Mucosa of rectum (tissue), 2 donors: Measurements from ENCODE around the gene ORMDL2.

Experiments used
- H3K27ac ChIP-seq, 2 donors: one replicate each; pipeline ENCODE4 v1.7.0; 2013; ENCODE audit warnings: inconsistent platforms in 2 of 2, low read depth in 2 of 2, low read length in 2 of 2
- H3K27me3 ChIP-seq, 2 donors: one replicate each; pipeline ENCODE4 v1.7.0; 2013; ENCODE audit warnings: low read length in 2 of 2; ENCODE audit not compliant: control insufficient read depth in 2 of 2, insufficient read depth in 2 of 2
- H3K36me3 ChIP-seq, 2 donors: one replicate each; pipeline ENCODE4 v1.7.0; 2013; ENCODE audit warnings: low read length in 2 of 2; ENCODE audit not compliant: control insufficient read depth in 2 of 2, insufficient read depth in 2 of 2
- H3K4me1 ChIP-seq, 2 donors: one replicate each; pipeline ENCODE4 v1.7.0; 2013; ENCODE audit warnings: low read length in 2 of 2, mild to moderate bottlenecking in 1 of 2; ENCODE audit not compliant: control insufficient read depth in 2 of 2, insufficient read depth in 2 of 2
- H3K4me3 ChIP-seq, 2 donors: one replicate each; pipeline ENCODE4 v1.7.0; 2013; ENCODE audit warnings: low read length in 2 of 2
- H3K9ac ChIP-seq, 2 donors: one replicate each; pipeline ENCODE4 v1.7.0; 2013; ENCODE audit warnings: low read length in 2 of 2, low read depth in 1 of 2, mild to moderate bottlenecking in 1 of 2
- H3K9me3 ChIP-seq, 2 donors: one replicate each; pipeline ENCODE4 v1.7.0; 2013; ENCODE audit warnings: low read length in 2 of 2; ENCODE audit not compliant: control insufficient read depth in 2 of 2
- donor health status: healthy.
- donor health status: Normal muscosa, but diverticular disease.

Gene ORMDL2, protein sequence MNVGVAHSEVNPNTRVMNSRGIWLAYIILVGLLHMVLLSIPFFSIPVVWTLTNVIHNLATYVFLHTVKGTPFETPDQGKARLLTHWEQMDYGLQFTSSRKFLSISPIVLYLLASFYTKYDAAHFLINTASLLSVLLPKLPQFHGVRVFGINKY

DNA sequence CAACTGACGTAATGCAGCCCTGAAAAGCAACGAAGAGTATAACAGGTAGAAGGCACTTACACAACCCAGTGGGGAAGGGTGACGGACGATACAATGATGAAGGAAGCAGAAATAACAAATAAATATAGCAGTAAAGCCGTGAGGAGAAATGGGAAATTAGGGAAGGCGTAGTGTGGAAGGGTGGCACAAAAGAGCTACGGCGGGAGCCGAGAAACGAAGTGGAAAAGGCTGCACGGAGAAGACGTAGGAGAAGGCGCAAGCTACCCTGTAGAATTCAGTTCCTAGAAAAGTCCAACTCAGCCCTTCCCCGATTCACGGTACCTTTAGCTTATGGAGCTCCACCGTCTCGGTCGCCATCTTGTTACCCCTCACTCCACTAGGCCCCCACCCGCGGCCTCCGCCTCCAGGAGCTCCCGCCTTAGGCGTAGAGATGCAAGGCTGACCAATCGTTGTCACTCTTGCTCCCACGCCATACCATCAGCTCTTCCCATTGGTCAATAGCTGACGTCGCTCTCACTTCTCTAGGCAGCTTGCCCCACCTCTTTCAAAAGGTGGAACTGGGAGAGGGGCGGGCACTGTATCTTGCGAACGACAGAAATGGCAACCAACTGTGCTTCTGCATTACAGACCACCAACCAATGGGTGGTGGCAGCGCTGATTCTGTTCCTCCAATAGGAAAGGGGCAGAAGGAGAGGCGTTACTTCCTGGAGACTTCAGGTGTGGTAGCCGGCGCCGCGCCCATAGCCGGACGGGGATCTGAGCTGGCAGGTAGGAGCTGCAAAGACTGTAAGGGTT, at the start of gene ORMDL2, which contains the start of gene SARNP:
TSS of gene ORMDL2 (plus strand) at position 697 of the 795 bp plus-strand sequence. CDS start 959 bp downstream, outside the sequence.
TSS of gene SARNP (minus strand) at position 380 of the 795 bp plus-strand sequence. CDS start at position 357, 23 bp downstream.
- H3K4me3 ChIP-seq, result peak within 1 kb of the TSS; percentile 96 to 100
- H3K36me3 ChIP-seq, result peaks cover 28 to 32% of the 10 kb centered on the region in 2 donors
- H3K27ac ChIP-seq, result peak within 1 kb of the TSS; percentile 83 to 89
- H3K9ac ChIP-seq, result peak within 1 kb of the TSS; percentile 91 to 98
- no peaks in the 10 kb centered on the region for H3K9me3 ChIP-seq
- H3K4me1 ChIP-seq, result peaks cover 20% of the 10 kb centered on the region in 2 donors
- no peaks in the 10 kb centered on the region for H3K27me3 ChIP-seq

DNA sequence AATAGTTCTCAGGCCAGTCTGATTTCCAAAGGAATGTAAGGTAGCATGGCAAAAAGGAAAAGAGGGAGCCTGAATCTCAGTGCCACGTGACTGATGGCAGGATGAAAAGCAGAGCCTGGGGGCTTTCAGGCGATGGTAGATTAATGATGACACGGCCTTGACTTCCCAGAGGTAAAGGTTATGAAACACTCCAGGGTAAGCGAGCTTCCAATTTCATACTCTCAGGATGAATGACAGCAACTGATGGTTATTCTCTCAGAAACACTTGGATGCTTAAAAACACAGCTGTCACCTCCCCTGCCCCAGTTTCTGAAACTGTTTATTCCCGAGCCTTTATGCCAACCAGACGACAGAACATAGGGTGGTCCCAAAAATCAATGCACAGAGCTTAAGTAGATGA, 46.1 kb upstream of the ORMDL2 start:
- Histone ChIP-seq H3K9me3 (no peaks in the 10 kb centered on the region), H3K36me3 (peaks cover 19 to 21% of the 10 kb centered on the region in 2 donors), H3K9ac (no peak overlapping the region), H3K27me3 (no peaks in the 10 kb centered on the region), H3K4me1 (no peaks in the 10 kb centered on the region), H3K27ac (no peak overlapping the region), H3K4me3 (no peak overlapping the region)

DNA sequence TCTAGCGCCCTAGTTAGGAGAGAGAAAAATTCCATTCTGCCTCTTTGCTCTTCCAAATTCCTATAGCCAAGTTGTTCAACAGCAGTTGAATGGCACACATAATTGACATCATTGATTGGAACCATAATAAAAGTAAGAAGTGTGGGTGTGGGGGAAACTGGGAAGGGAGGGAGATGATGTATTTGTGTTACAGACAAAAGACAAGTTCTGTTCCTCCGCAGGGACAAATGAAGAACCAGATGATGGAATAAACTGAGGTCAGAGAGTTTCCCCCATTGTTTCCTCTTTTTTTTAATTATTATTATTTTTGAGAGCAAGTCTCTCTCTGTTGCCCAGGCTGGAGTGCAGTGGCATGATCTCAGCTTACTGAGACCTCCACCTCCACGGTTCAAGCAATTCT, 40.0 kb upstream of the ORMDL2 start:
- Histone ChIP-seq H3K4me1 (no peaks in the 10 kb centered on the region), H3K27me3 (no peaks in the 10 kb centered on the region), H3K4me3 (no peak overlapping the region), H3K9ac (no peak overlapping the region), H3K27ac (no peak overlapping the region), H3K9me3 (no peaks in the 10 kb centered on the region), H3K36me3 (peaks cover 36 to 38% of the 10 kb centered on the region in 2 donors)

DNA sequence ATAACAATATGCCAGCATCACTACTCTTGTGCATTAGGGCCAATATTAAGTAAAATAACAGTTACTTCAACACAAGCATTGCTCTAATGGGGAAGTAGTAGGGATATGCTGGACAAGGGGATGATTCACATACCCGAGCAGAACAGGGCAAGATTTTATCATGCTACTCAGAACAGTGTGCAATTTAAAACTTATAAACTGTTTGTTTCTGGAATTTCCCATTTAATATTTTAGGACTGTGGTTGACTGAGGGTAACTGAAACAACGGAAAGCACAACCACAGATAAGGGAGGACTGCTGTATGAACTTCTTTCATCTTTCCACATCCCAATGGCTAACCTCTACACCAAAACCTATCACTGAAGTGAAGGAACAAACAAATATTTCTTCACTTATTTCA, 37.2 kb upstream of the ORMDL2 start:
- no peaks in the 10 kb centered on the region for H3K9me3 ChIP-seq
- no peak overlapping the region for H3K27ac ChIP-seq
- no peaks in the 10 kb centered on the region for H3K27me3 ChIP-seq
- H3K4me3 ChIP-seq, result no peak overlapping the region
- H3K36me3 ChIP-seq, result peaks cover 53 to 57% of the 10 kb centered on the region in 2 donors
- no peak overlapping the region for H3K9ac ChIP-seq
- H3K4me1 ChIP-seq, result no peaks in the 10 kb centered on the region

DNA sequence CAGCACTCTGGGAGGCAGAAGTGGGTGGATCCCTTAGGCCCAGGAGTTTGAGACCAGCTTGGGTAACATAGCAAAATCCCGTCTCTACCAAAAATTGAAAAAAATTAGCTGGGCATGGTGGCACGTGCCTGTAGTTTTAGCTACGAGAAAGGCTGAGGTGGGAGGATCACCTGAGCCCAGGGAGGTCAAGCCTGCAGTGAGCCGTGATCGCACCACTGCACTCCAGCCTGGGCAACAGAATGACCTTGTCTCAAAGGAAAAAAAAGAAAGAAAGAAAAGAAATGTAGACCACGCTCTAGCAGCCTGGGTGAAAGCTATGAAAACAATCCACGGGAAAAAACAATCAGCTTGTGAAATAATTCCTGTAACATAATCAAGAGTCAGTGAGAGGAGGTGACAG, 29.3 kb upstream of the ORMDL2 start:
- Histone ChIP-seq H3K4me3 (no peak overlapping the region), H3K4me1 (no peaks in the 10 kb centered on the region), H3K27ac (no peak overlapping the region), H3K9ac (no peak overlapping the region), H3K27me3 (no peaks in the 10 kb centered on the region), H3K9me3 (no peaks in the 10 kb centered on the region), H3K36me3 (peaks cover 45 to 49% of the 10 kb centered on the region in 2 donors)

DNA sequence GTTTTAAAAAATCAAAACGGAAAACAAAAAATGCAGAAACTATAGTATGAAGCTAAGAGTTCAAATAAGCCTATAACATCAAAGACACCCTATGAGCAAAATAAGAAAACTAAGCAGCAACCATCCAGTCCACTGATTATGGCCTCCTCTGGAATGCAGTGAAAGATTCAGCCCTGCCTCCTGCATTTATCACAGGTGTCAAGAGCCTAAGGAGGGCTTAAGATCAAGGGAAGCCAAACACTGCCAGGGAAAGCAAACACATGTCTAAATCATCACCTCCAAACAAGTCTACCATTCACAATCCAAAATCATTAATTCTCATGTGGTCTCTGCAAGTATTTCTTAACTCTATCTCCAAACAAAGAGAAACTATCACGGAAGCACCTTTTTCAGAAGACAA, 28.7 kb upstream of the ORMDL2 start:
- Histone ChIP-seq H3K36me3 (peaks cover 48 to 51% of the 10 kb centered on the region in 2 donors), H3K9me3 (no peaks in the 10 kb centered on the region), H3K27me3 (no peaks in the 10 kb centered on the region), H3K4me1 (no peaks in the 10 kb centered on the region), H3K4me3 (no peak overlapping the region), H3K27ac (no peak overlapping the region), H3K9ac (no peak overlapping the region)

DNA sequence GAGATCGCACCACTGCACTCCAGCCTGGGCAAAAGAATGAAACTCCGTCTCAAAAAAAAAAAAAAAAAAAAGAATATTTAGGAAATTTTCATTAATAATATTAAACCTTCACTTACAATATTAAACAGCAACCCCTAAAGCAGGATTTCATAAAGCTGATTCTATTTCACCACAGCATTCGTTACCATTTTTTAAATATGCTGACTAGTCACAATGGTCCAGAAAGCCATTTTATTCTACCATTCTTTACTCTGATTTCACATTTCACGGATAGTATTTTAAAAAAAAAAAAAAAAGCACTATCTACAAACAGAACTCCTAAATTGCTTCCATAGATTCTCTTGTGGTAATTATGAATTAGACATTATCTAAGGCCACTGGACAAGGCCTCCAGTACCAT, 27.9 kb upstream of the ORMDL2 start:
- Histone ChIP-seq H3K9ac (no peak overlapping the region), H3K4me3 (no peak overlapping the region), H3K36me3 (peaks cover 49 to 50% of the 10 kb centered on the region in 2 donors), H3K27me3 (no peaks in the 10 kb centered on the region), H3K27ac (no peak overlapping the region), H3K4me1 (no peaks in the 10 kb centered on the region), H3K9me3 (no peaks in the 10 kb centered on the region)

DNA sequence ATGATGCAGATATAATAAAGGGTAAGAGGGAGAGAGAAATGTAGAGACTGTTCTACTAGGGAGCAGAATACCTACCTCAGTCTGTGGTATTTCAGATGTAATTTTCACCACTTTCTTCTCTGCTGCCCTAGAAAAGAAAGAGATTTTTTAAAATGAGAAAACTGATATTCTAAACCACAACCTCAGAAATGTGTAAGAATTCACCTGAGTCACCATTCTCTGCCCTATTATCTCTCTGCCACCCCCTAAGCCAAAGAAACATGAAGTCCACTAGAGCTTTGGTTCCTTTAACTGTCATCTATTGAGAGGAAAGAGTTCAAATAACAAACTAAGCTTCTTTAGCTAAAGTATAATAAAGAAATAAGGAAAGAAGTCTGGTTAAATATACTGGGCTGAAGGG, 21.9 kb upstream of the ORMDL2 start:
- Histone ChIP-seq H3K4me1 (no peaks in the 10 kb centered on the region), H3K9me3 (no peaks in the 10 kb centered on the region), H3K4me3 (no peak overlapping the region), H3K9ac (no peak overlapping the region), H3K27ac (no peak overlapping the region), H3K27me3 (no peaks in the 10 kb centered on the region), H3K36me3 (peaks cover 49 to 56% of the 10 kb centered on the region in 2 donors)

DNA sequence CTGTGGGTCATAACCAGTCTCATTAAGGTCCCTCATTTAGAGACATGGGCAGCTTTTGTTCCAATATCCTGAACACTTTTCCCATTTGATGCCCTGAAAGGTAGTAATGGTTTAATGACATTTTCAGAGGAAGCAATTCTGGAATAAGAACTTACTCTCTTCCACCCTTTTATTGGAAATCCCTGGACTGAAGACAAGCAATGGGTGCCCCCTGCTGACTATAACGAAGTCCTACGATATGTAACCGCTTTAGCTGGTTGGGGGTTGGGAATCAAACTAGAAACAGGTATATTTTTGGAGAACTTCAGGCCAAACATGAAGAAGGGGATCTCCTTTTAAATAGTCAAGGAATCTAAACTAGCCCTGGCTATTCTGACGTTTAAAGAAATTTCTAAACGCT, 20.8 kb upstream of the ORMDL2 start:
- H3K9me3 ChIP-seq, result no peaks in the 10 kb centered on the region
- no peak overlapping the region for H3K9ac ChIP-seq
- no peaks in the 10 kb centered on the region for H3K4me1 ChIP-seq
- no peak overlapping the region for H3K27ac ChIP-seq
- H3K4me3 ChIP-seq, result no peak overlapping the region
- H3K36me3 ChIP-seq, result peaks cover 54 to 64% of the 10 kb centered on the region in 2 donors
- H3K27me3 ChIP-seq, result no peaks in the 10 kb centered on the region

DNA sequence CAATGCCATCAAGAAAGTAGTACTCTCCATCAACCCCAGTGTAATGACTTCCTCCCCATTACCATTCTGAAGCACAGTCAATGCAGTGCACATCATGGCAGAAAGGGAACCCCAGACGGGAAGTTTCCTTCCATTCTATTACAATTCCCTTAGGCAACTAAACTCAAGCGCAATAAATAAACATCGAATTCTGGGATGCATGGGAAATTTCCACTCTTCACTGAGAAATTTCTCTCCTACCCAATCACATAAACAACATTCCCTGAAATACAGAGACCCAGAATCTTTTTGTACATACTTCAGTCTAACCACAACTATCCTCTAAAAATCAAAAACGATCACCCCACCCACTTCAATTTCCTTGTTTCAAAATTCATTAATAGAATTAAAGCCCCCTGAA, 20.3 kb upstream of the ORMDL2 start:
- Histone ChIP-seq H3K4me1 (no peaks in the 10 kb centered on the region), H3K9me3 (no peaks in the 10 kb centered on the region), H3K27ac (no peak overlapping the region), H3K4me3 (no peak overlapping the region), H3K36me3 (peaks cover 54 to 63% of the 10 kb centered on the region in 2 donors), H3K9ac (no peak overlapping the region), H3K27me3 (no peaks in the 10 kb centered on the region)
